Tibial nerve (tissue), 4 donors: ENCODE results near the gene TAOK3. TPM values are rescaled to one million over a fixed set of nuclear protein-coding genes. Genes with fewer than 3 reads are reported as not detected.

Experiments
- DNase-seq, 2 donors: peaks; one replicate each; pipeline ENCODE4 v3.0.0-alpha.2; 2019; ENCODE audit warnings: low spot score in 2 of 2
- H3K27ac ChIP-seq, 4 donors: fragments of 200-600 bp; sonication (generic) in 3 of 4; one replicate each; pipeline ENCODE4 v1.5.1; 2017 to 2019; ENCODE audit warnings: mild to moderate bottlenecking in 1 of 4
- H3K27me3 ChIP-seq, 2 donors: fragments of 200-600 bp; sonication (generic) in 1 of 2; one replicate each; pipeline versions ENCODE4 v1.5.1 to v1.6.0; 2017 to 2019
- H3K36me3 ChIP-seq, 3 donors: fragments of 200-600 bp; sonication (generic); one replicate each; pipeline ENCODE4 v1.5.1; 2018 to 2019
- H3K4me1 ChIP-seq, 4 donors: fragments of 200-600 bp; sonication (generic) in 3 of 4; one replicate each; pipeline ENCODE4 v1.5.1; 2017 to 2019
- H3K4me3 ChIP-seq, 4 donors: fragments of 200-600 bp; sonication (generic) in 3 of 4; one replicate each; pipeline ENCODE4 v1.5.1; 2017 to 2019; ENCODE audit warnings: mild to moderate bottlenecking in 1 of 4, moderate library complexity in 1 of 4
- H3K9me3 ChIP-seq, 4 donors: fragments of 200-600 bp; sonication (generic) in 3 of 4; one replicate each; pipeline ENCODE4 v1.5.1; 2017 to 2019
- CTCF ChIP-seq, 5 experiments: fragments of 200-600 bp in 3 of 5; fragments of 450-650 bp in 2 of 5; sonication (generic) in 3 of 5; IDR thresholded peaks; one replicate each; pipeline ENCODE4 v1.5.1; 2016 to 2019; ENCODE audit warnings: antibody characterized with exemption in 5 of 5, mild to moderate bottlenecking in 3 of 5, moderate library complexity in 2 of 5
- EP300 ChIP-seq, 2 donors: sonication (generic); formaldehyde crosslinking; IDR thresholded peaks; one replicate each; pipeline ENCODE4 v1.6.1; 2017; ENCODE audit warnings: antibody characterized with exemption in 2 of 2, mild to moderate bottlenecking in 1 of 2
- POLR2A ChIP-seq, 2 donors: fragments of 450-650 bp; IDR thresholded peaks; one replicate each; pipeline ENCODE4 v1.6.1; 2017; ENCODE audit warnings: antibody characterized with exemption in 2 of 2, mild to moderate bottlenecking in 2 of 2, moderate library complexity in 2 of 2
- WGBS, 2 donors: methylation state at CpG; one replicate each; pipeline ENCODE4 v1.1.5; 2018; 5-methylcytosine and 5-hydroxymethylcytosine counted together
- total RNA-seq, 4 donors: library from RNA; depleted of rRNA; stranded (reverse); fragments of >200 nt; gene quantifications; one replicate each; pipeline ENCODE4 v1.1.0, GENCODE V29; 2016

TAOK3 gene
- total RNA-seq, 4 donors from 2014 or later = 43.7 to 99.0 (median 59.6) TPM

GRCh38 chr12:118326991-118327390 lies 45.7 kb downstream of the TAOK3 start:
- no peak for TF ChIP-seq EP300 (IDR thresholded peaks at IDR 0.05)
- no peak for TF ChIP-seq POLR2A (IDR thresholded peaks at IDR 0.05)
- no peak for TF ChIP-seq CTCF (IDR thresholded peaks at IDR 0.05)
- Histone ChIP-seq H3K27ac (no peak overlapping the region), H3K27me3 (no peaks in the 10 kb centered on the region), H3K4me3 (no peak overlapping the region), H3K4me1 (peaks cover 0 to 33% (median 0%) of the 10 kb centered on the region in 4 donors), H3K36me3 (no peaks in the 10 kb centered on the region), H3K9me3 (no peaks in the 10 kb centered on the region)
- no peak for DNase-seq

- TF ChIP-seq EP300 (IDR thresholded peaks at IDR 0.05) (no peak), CTCF (IDR thresholded peaks at IDR 0.05) (no peak), POLR2A (IDR thresholded peaks at IDR 0.05) (no peak)
- no peak for DNase-seq
- H3K27ac ChIP-seq = no peak overlapping the region
- H3K4me1 ChIP-seq = peaks cover 0 to 33% (median 0%) of the 10 kb centered on the region in 4 donors
- WGBS, 2 donors = 83 to 90% methylated on average over 2 of the region's 2 CpGs
- no peak overlapping the region for H3K4me3 ChIP-seq
- no peaks in the 10 kb centered on the region for H3K9me3 ChIP-seq
- H3K27me3 ChIP-seq = no peaks in the 10 kb centered on the region
- H3K36me3 ChIP-seq = no peaks in the 10 kb centered on the region
These were observed 47.6 kb downstream of the TAOK3 start for GRCh38 chr12:118325081-118325480.

GRCh38 chr12:118319627-118320026 lies 53.1 kb downstream of the TAOK3 start:
- Histone ChIP-seq H3K36me3 (no peaks in the 10 kb centered on the region), H3K27ac (no peak overlapping the region), H3K27me3 (no peaks in the 10 kb centered on the region), H3K4me1 (no peaks in the 10 kb centered on the region), H3K4me3 (no peak overlapping the region), H3K9me3 (no peaks in the 10 kb centered on the region)
- DNase-seq = no peak
- TF ChIP-seq POLR2A (IDR thresholded peaks at IDR 0.05) (no peak), EP300 (IDR thresholded peaks at IDR 0.05) (no peak), CTCF (IDR thresholded peaks at IDR 0.05) (no peak)
- 94 to 98% methylated on average over 3 of the region's 3 CpGs for WGBS, 2 donors

GRCh38 chr12:118318744-118319143 lies 54.0 kb downstream of the TAOK3 start:
- no peak for TF ChIP-seq POLR2A (IDR thresholded peaks at IDR 0.05)
- no peak for TF ChIP-seq EP300 (IDR thresholded peaks at IDR 0.05)
- TF ChIP-seq CTCF (IDR thresholded peaks at IDR 0.05) = no peak
- no peak overlapping the region for H3K27ac ChIP-seq
- H3K27me3 ChIP-seq = no peaks in the 10 kb centered on the region
- WGBS, 2 donors = 97 to 98% methylated on average over 1 of the region's 1 CpG
- H3K4me1 ChIP-seq = no peaks in the 10 kb centered on the region
- H3K36me3 ChIP-seq = no peaks in the 10 kb centered on the region
- no peak overlapping the region for H3K4me3 ChIP-seq
- no peak for DNase-seq
- no peaks in the 10 kb centered on the region for H3K9me3 ChIP-seq

GRCh38 chr12:118317729-118318128 lies 55.0 kb downstream of the TAOK3 start:
- Histone ChIP-seq H3K9me3 (no peaks in the 10 kb centered on the region), H3K36me3 (no peaks in the 10 kb centered on the region), H3K4me3 (no peak overlapping the region), H3K4me1 (peaks cover 0 to 4% (median 0%) of the 10 kb centered on the region in 4 donors), H3K27me3 (no peaks in the 10 kb centered on the region), H3K27ac (no peak overlapping the region)
- TF ChIP-seq POLR2A (IDR thresholded peaks at IDR 0.05) (no peak), CTCF (IDR thresholded peaks at IDR 0.05) (no peak), EP300 (IDR thresholded peaks at IDR 0.05) (no peak)
- 96 to 98% methylated on average over 1 of the region's 1 CpG for WGBS, 2 donors
- no peak for DNase-seq
